IPS-NIHi11 (cell line): ENCODE results near the gene POLR3E.
"Not testable (repeated sequence)": the region's sequence is repeated elsewhere in the genome, so short reads cannot be mapped to it uniquely, and the experiment has no call there.

Experiments used
- DNase-seq: peaks from one replicate; pipeline ENCODE4 v3.0.0; 2012; ENCODE audit warnings: mixed read lengths, low spot score

POLR3E gene

GRCh38 chr16:22292320-22292719 is 4.9 kb upstream of the POLR3E start:
- no peak for DNase-seq

- no peak for DNase-seq
Measured at GRCh38 chr16:22293137-22294106, 3.8 kb upstream of the POLR3E start.

- no peak for DNase-seq
Measured at GRCh38 chr16:22296225-22297113, 740 bp upstream of the POLR3E start.

- DNase-seq, result peak; percentile 72
Measured at GRCh38 chr16:22297871-22298733, 893 bp downstream of the POLR3E start.

- DNase-seq, result no peak
Measured at GRCh38 chr16:22299036-22299435, 1.8 kb downstream of the POLR3E start.

- DNase-seq, result peak; percentile 64
Measured at GRCh38 chr16:22300427-22301071, 3.3 kb downstream of the POLR3E start.

- DNase-seq, result not testable (repeated sequence)
Measured at GRCh38 chr16:22301423-22301822, 4.2 kb downstream of the POLR3E start.

- no peak for DNase-seq
Measured at GRCh38 chr16:22302776-22303363, 5.7 kb downstream of the POLR3E start.

- no peak for DNase-seq
Measured at GRCh38 chr16:22304411-22304810, 7.2 kb downstream of the POLR3E start.

- no peak for DNase-seq
Measured at GRCh38 chr16:22306788-22307187, 9.6 kb downstream of the POLR3E start.

- no peak for DNase-seq
Measured at GRCh38 chr16:22307838-22308237, 10.6 kb downstream of the POLR3E start.

GRCh38 chr16:22308824-22309520 is 11.8 kb downstream of the POLR3E start:
- no peak for DNase-seq

GRCh38 chr16:22311520-22311919 is 14.3 kb downstream of the POLR3E start:
- no peak for DNase-seq

GRCh38 chr16:22312897-22313781 is 15.9 kb downstream of the POLR3E start:
- no peak for DNase-seq

GRCh38 chr16:22313876-22314470 is 16.8 kb downstream of the POLR3E start:
- DNase-seq, result no peak

- no peak for DNase-seq
Measured at GRCh38 chr16:22314661-22315626, 17.7 kb downstream of the POLR3E start.

- no peak for DNase-seq
Measured at GRCh38 chr16:22315979-22316378, 18.8 kb downstream of the POLR3E start.

GRCh38 chr16:22316411-22316811 is 19.2 kb downstream of the POLR3E start:
- DNase-seq, result no peak
